NCI-H748 (cell line): ENCODE results near the gene CCDC112.

Source experiments
- DNase-seq: peaks from one replicate; lab custom pipeline; 2025; ENCODE audit not compliant: unreplicated experiment; lab: John Stamatoyannopoulos, UW

Gene CCDC112, protein sequence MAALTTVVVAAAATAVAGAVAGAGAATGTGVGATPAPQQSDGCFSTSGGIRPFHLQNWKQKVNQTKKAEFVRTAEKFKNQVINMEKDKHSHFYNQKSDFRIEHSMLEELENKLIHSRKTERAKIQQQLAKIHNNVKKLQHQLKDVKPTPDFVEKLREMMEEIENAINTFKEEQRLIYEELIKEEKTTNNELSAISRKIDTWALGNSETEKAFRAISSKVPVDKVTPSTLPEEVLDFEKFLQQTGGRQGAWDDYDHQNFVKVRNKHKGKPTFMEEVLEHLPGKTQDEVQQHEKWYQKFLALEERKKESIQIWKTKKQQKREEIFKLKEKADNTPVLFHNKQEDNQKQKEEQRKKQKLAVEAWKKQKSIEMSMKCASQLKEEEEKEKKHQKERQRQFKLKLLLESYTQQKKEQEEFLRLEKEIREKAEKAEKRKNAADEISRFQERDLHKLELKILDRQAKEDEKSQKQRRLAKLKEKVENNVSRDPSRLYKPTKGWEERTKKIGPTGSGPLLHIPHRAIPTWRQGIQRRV

GRCh38 chr5:115296124-115297022 is at the start of gene CCDC112:
TSS of gene CCDC112 (minus strand) at chr5:115296654. CDS start at chr5:115296543, 111 bp downstream.
- DNase-seq = peak; percentile 89

GRCh38 chr5:115345344-115345743 is 48.9 kb upstream of the CCDC112 start:
- no peak for DNase-seq

- no peak for DNase-seq
Measured at GRCh38 chr5:115343855-115344254, 47.4 kb upstream of the CCDC112 start.

DNA sequence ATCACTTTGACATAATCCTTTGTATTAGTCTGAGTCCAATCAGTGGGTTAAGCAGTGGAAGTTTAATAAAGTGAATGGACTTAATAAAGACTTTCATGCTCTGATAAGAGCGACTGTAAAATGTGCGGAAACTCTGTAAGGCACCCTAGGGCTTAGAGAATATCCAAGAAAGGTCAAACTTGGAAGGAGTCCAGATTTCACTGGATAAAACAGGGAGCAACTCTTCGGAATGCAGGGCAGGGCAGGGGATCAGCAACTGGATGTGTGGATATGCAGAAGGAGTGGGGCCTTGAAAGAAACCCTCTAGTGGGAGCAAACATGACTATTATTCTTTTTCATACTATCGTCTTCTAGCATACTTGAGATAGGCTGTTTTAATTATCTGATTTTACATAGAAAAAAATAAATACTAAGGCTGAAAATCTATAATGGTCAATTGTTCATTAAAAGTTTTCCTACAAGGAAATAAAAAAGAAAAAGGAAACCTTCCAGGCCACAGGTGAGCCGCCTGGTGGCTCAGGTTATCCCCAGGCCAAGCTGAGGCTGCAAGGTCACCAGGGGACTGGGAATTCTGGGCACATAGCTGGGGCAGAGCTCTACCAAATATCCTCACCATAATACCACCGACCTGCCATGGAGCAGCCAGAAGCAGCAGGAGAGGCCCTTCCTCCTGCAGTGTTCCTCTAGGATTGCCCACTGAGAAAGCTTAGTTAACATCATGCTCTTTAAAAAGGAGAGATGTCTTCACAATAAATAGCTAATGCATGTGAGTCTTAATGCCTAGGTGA is 46.3 kb upstream of the CCDC112 start:
- DNase-seq = no peak

DNA sequence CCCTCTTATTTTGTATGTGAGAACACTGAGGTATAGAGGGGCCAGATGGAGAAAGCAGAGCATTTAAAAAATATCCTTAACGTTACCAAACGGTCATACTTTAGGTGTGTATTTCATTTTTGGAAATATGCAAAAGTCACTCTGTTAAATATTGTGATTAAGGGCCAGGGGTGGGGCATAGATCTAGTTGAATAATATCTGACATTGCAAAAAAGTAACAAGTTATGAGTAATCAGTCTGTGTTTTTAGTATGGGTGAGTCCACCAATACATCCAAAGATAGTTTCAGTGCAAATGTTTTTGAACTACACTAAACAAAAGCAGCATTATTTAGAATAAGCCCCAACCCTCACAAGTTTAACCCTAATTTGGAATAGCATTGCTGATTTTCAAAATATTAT is 45.3 kb upstream of the CCDC112 start:
- no peak for DNase-seq

DNA sequence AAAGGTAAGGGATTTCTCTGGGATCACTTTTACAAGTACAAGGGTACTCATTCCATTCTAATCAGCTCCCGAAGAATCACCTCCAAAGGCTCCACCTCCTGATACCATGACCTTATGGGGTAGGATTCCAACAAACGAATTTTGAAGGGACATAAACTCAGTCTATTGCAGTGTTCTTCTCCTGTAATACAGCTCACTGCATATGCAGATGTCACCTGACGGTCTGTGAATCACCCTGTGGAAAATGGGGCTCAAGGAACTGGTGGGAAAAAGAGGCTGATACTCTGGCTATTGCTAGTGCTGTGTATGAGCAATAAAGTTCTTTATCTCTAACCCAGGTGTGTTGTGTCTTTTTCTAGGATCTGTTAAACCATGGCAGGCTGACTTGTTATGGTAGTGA is 42.4 kb upstream of the CCDC112 start:
- no peak for DNase-seq

DNA sequence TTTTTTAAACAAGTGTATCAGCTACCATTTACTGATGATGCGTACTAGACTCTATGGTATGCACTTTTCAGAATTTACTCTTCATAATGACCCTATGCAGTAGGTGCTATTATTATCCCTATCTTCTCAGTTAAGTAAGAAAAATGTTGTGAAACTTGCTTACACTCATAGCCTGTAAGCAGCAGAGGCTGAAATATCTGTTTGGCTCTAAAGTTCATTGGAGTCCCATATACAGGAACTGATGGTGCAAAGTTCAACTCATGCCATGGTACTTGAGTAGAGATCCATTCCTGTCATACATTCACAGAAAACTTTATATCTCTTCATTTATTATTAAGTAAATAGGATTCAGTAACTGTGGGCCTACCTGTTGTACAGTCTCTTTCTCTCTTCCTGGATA is 41.4 kb upstream of the CCDC112 start:
- no peak for DNase-seq

GRCh38 chr5:115336964-115337363 is 40.5 kb upstream of the CCDC112 start:
- DNase-seq = no peak

- no peak for DNase-seq
Measured at GRCh38 chr5:115336201-115336720, 39.8 kb upstream of the CCDC112 start.

DNA sequence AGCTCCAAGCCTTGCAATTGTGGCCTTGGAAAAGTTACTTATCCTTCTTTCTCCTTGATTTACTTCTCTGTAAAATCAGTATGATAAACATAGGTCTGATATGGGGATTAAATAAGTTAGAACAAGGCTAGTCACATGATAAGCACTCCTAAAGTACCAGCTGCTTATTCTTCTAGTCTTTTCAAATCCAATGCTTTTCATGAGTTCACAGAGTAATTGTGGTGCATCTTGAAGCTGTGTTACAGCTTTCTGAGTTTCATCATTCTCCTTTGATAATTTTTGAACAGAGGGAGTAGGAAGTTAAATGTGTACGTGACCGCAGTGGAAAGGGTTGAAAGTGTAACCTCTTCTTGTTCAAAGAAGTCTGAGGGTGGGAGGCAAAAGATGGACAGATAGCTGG is 38.8 kb upstream of the CCDC112 start:
- DNase-seq = no peak

DNA sequence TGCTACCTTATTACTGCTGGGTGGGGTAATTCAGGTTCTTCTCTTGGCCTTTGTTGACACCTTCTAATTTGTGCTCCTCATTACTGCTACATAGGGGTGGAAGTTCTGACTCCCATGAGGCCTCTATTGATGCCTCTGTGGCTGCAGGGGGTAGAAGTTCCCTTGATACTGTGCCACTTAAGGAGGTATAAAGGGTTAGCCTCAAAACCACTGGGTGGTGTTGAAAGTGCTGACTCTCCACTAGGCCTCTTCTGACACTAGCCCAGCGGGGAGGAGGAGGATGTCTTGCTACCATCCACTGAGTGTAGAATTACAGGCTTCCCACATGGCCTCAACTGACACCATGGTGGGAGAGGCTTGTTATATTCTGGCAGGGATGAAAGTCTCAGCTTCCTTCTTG is 36.7 kb upstream of the CCDC112 start:
- no peak for DNase-seq

GRCh38 chr5:115330830-115331229 is 34.4 kb upstream of the CCDC112 start:
- DNase-seq = no peak

DNA sequence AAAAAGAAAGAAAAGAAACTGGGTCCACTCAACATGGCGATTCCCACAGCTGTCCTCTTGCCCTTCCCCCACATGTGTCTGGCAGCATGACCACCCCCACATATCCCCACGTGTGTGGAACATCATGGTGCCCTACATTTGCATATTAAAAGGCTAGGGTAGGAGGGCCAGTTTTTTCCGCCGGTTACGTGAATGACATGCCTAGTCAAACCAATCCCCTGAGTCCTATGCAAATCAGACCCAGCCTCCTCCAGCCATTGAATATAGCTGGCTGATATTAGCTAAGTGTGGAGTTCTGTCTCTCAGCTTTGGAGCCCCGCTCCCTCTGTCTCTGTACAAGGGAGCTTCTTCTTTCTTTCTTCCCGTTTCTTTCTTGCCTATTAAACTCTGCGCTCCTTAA is 33.0 kb upstream of the CCDC112 start:
- DNase-seq = no peak

GRCh38 chr5:115328617-115329274 is 32.3 kb upstream of the CCDC112 start:
- DNase-seq = peak; percentile 34

DNA sequence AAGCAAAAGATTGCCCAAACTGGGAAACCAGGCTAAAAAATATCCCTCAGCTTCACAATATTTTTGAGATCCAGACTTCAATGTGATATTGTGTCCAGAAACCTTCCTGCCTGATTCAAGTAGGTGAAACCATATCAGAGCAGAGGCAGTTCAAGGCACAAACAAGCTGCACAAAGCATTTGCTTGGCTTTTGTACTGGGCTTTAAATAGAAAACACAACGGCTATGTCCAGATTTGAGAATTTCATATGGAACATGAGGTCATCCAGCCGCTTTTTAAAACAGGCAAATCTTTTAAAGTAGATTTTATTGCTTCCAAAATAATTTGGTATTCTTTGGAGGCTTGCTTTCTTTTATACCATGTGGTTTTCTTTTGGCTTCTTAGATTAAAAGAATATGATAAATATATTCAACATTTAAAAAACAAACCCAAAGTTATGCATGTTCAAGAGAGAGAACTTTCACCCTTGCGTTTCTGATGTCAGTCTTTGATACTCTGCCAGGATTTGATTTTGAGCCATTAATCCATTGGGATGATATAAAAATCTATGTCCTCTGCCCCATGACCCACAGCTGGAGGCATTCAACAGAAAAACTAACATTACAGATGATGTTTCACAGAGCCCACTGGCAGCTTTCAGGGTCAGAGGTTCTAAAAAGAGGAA is 29.0 kb upstream of the CCDC112 start:
- no peak for DNase-seq

GRCh38 chr5:115324021-115324420 is 27.6 kb upstream of the CCDC112 start:
- no peak for DNase-seq

GRCh38 chr5:115322729-115323128 is 26.3 kb upstream of the CCDC112 start:
- DNase-seq = no peak

DNA sequence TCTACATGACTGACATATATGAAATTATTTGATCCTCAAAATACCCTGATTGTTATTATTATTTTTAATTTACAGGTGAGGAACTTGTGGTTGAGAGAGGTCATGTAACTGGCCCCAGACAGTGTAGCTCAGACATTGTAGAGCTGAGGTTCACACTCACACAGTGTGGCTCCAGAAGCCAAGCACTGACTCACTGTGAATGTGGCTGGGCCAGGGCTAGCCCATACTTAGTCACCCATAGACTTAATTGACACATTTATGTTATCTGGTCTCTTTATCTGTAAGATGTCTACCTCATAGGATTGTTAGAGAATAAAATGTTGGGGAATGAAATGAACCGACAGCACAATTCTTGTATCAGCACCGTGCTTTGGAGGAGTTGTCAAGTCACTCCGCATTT is 24.9 kb upstream of the CCDC112 start:
- no peak for DNase-seq

- DNase-seq = no peak
Measured at GRCh38 chr5:115320515-115320914, 24.1 kb upstream of the CCDC112 start.

- no peak for DNase-seq
Measured at GRCh38 chr5:115320006-115320405, 23.6 kb upstream of the CCDC112 start.
